Nephron (organoid): ENCODE measurements around the gene ZNF503.

Source experiments
- H3K27ac Mint-ChIP-seq, 3 experiments: 2 replicates each; pipeline ENCODE4 v1.8.0; 2020; ENCODE audit warnings: mixed read lengths in 3 of 3, mild to moderate bottlenecking in 2 of 3, moderate library complexity in 1 of 3
- H3K27me3 Mint-ChIP-seq: 2 replicates; pipeline ENCODE4 v1.8.0; 2021; ENCODE audit warnings: low read depth, mild to moderate bottlenecking, moderate library complexity, mixed read lengths
- H3K36me3 Mint-ChIP-seq: 2 replicates; pipeline ENCODE4 v1.8.0; 2020; ENCODE audit warnings: low read depth, mixed read lengths
- H3K4me1 Mint-ChIP-seq: 2 replicates; pipeline ENCODE4 v1.8.0; 2020; ENCODE audit warnings: mixed read lengths
- H3K4me3 Mint-ChIP-seq, 3 experiments: 2 replicates each; pipeline ENCODE4 v1.8.0; 2020; ENCODE audit warnings: mild to moderate bottlenecking in 3 of 3, mixed read lengths in 3 of 3, moderate library complexity in 2 of 3
- H3K9me3 Mint-ChIP-seq: 2 replicates; pipeline ENCODE4 v1.8.0; 2020; ENCODE audit warnings: mixed read lengths
- CTCF ChIP-seq, 3 experiments: fragments of 200-600 bp; sonication (generic); IDR thresholded peaks; one replicate each; pipeline ENCODE4 v1.5.0; 2021; ENCODE audit warnings: antibody characterized with exemption in 3 of 3; ENCODE audit not compliant: unreplicated experiment in 3 of 3

The ZNF503 gene

GRCh38 chr10:75440271-75440793 lies 38.8 kb upstream of the ZNF503 start:
- Mint-ChIP-seq H3K27me3 (peaks cover 32% of the 10 kb centered on the region), H3K9me3 (peaks cover 27% of the 10 kb centered on the region), H3K36me3 (peaks cover 25% of the 10 kb centered on the region), H3K27ac (no peak overlapping the region), H3K4me3 (no peak overlapping the region), H3K4me1 (peaks cover 15% of the 10 kb centered on the region)
- no peak for TF ChIP-seq CTCF (IDR thresholded peaks at IDR 0.05; ENCODE audit: unreplicated experiment in 3 of 3)

- no peak overlapping the region for H3K27ac Mint-ChIP-seq
- TF ChIP-seq CTCF (IDR thresholded peaks at IDR 0.05; ENCODE audit: unreplicated experiment in 3 of 3): no peak
- H3K9me3 Mint-ChIP-seq: peaks cover 27% of the 10 kb centered on the region
- H3K36me3 Mint-ChIP-seq: peaks cover 25% of the 10 kb centered on the region
- no peak overlapping the region for H3K4me3 Mint-ChIP-seq
- H3K27me3 Mint-ChIP-seq: peaks cover 38% of the 10 kb centered on the region
- peaks cover 19% of the 10 kb centered on the region for H3K4me1 Mint-ChIP-seq
These were observed 38.2 kb upstream of the ZNF503 start for GRCh38 chr10:75439811-75440210.

- no peak overlapping the region for H3K4me3 Mint-ChIP-seq
- no peak for TF ChIP-seq CTCF (IDR thresholded peaks at IDR 0.05; ENCODE audit: unreplicated experiment in 3 of 3)
- H3K27me3 Mint-ChIP-seq: peaks cover 53% of the 10 kb centered on the region
- peaks cover 15% of the 10 kb centered on the region for H3K36me3 Mint-ChIP-seq
- H3K27ac Mint-ChIP-seq: no peak overlapping the region
- H3K9me3 Mint-ChIP-seq: peaks cover 20% of the 10 kb centered on the region
- peaks cover 22% of the 10 kb centered on the region for H3K4me1 Mint-ChIP-seq
These were observed 36.7 kb upstream of the ZNF503 start for GRCh38 chr10:75438275-75438674.

GRCh38 chr10:75437693-75438092 lies 36.1 kb upstream of the ZNF503 start:
- peaks cover 27% of the 10 kb centered on the region for H3K4me1 Mint-ChIP-seq
- no peak for TF ChIP-seq CTCF (IDR thresholded peaks at IDR 0.05; ENCODE audit: unreplicated experiment in 3 of 3)
- no peak overlapping the region for H3K27ac Mint-ChIP-seq
- H3K27me3 Mint-ChIP-seq: peaks cover 59% of the 10 kb centered on the region
- peaks cover 11% of the 10 kb centered on the region for H3K36me3 Mint-ChIP-seq
- H3K9me3 Mint-ChIP-seq: peaks cover 16% of the 10 kb centered on the region
- H3K4me3 Mint-ChIP-seq: no peak overlapping the region

GRCh38 chr10:75436896-75437295 lies 35.3 kb upstream of the ZNF503 start:
- Mint-ChIP-seq H3K4me3 (no peak overlapping the region), H3K36me3 (peaks cover 4% of the 10 kb centered on the region), H3K4me1 (peaks cover 35% of the 10 kb centered on the region), H3K9me3 (peaks cover 9% of the 10 kb centered on the region), H3K27ac (no peak overlapping the region), H3K27me3 (peaks cover 67% of the 10 kb centered on the region)
- TF ChIP-seq CTCF (IDR thresholded peaks at IDR 0.05; ENCODE audit: unreplicated experiment in 3 of 3): no peak

- TF ChIP-seq CTCF (IDR thresholded peaks at IDR 0.05; ENCODE audit: unreplicated experiment in 3 of 3): no peak
- H3K27me3 Mint-ChIP-seq: peaks cover 72% of the 10 kb centered on the region
- peaks cover 42% of the 10 kb centered on the region for H3K4me1 Mint-ChIP-seq
- peaks cover 2% of the 10 kb centered on the region for H3K9me3 Mint-ChIP-seq
- peaks cover 3% of the 10 kb centered on the region for H3K36me3 Mint-ChIP-seq
- no peak overlapping the region for H3K27ac Mint-ChIP-seq
- H3K4me3 Mint-ChIP-seq: no peak overlapping the region
These were observed 33.7 kb upstream of the ZNF503 start for GRCh38 chr10:75435291-75435690.
